GM21723 (cell line): ENCODE results near the gene STRA6.

Experiments
- ATAC-seq: cut with Tn5 transposase; IDR thresholded peaks from one replicate; pipeline ENCODE4 v1.9.1; 2021; ENCODE audit warnings: mild to moderate bottlenecking, moderate library complexity; ENCODE audit not compliant: unreplicated experiment

STRA6 gene

GRCh38 chr15:74202452-74203401 lies at the start of gene STRA6:
TSS of gene STRA6 (minus strand) at chr15:74202787. CDS start at chr15:74202267, 520 bp downstream.
- no peak for ATAC-seq

- no peak for ATAC-seq
Observed at GRCh38 chr15:74252291-74252690, 49.7 kb upstream of the STRA6 start.

- no peak for ATAC-seq
Observed at GRCh38 chr15:74251131-74251811, 48.7 kb upstream of the STRA6 start.

- no peak for ATAC-seq
Observed at GRCh38 chr15:74250266-74250665, 47.7 kb upstream of the STRA6 start.

GRCh38 chr15:74245342-74245931 lies 42.9 kb upstream of the STRA6 start:
- no peak for ATAC-seq

GRCh38 chr15:74244822-74245341 lies 42.3 kb upstream of the STRA6 start:
- ATAC-seq = no peak

GRCh38 chr15:74243431-74243830 lies 40.8 kb upstream of the STRA6 start:
- ATAC-seq = no peak

- no peak for ATAC-seq
Observed at GRCh38 chr15:74242441-74243185, 40.0 kb upstream of the STRA6 start.

GRCh38 chr15:74240897-74241614 lies 38.5 kb upstream of the STRA6 start:
- ATAC-seq = no peak

- ATAC-seq = no peak
Observed at GRCh38 chr15:74240002-74240568, 37.5 kb upstream of the STRA6 start.

- no peak for ATAC-seq
Observed at GRCh38 chr15:74239051-74239705, 36.6 kb upstream of the STRA6 start.

GRCh38 chr15:74235962-74236361 lies 33.4 kb upstream of the STRA6 start, which contains the start of gene CCDC33:
TSS of gene CCDC33 (plus strand) at chr15:74236326. CDS start at chr15:74236720, 394 bp downstream.
- no peak for ATAC-seq

GRCh38 chr15:74234598-74234875 lies 31.9 kb upstream of the STRA6 start:
- no peak for ATAC-seq

- no peak for ATAC-seq
Observed at GRCh38 chr15:74233851-74234597, 31.4 kb upstream of the STRA6 start.

GRCh38 chr15:74233373-74233772 lies 30.8 kb upstream of the STRA6 start:
- ATAC-seq = no peak

- no peak for ATAC-seq
Observed at GRCh38 chr15:74231475-74231874, 28.9 kb upstream of the STRA6 start.

- ATAC-seq = no peak
Observed at GRCh38 chr15:74229686-74230085, 27.1 kb upstream of the STRA6 start.

- no peak for ATAC-seq
Observed at GRCh38 chr15:74228723-74229081, 26.1 kb upstream of the STRA6 start.
